GM12872 (cell line): ENCODE measurements around the gene SLC36A3.

ENCODE experiments used
- CTCF ChIP-seq: IDR thresholded peaks from 3 replicates; pipeline ENCODE4 v1.5.1; 2011; ENCODE audit warnings: low read depth, mild to moderate bottlenecking, low read length, moderate library complexity; ENCODE audit not compliant: insufficient read depth

Gene SLC36A3

GRCh38 chr5:151243564-151243963 is 60.0 kb downstream of the SLC36A3 start:
- no peak for TF ChIP-seq CTCF

GRCh38 chr5:151243127-151243526 is 60.4 kb downstream of the SLC36A3 start:
- no peak for TF ChIP-seq CTCF

- TF ChIP-seq CTCF = no peak
These were observed 62.5 kb downstream of the SLC36A3 start for GRCh38 chr5:151240924-151241635.

- TF ChIP-seq CTCF = peak; percentile 77
These were observed 64.2 kb downstream of the SLC36A3 start for GRCh38 chr5:151239237-151239861.

GRCh38 chr5:151238303-151238741 is 65.2 kb downstream of the SLC36A3 start:
- TF ChIP-seq CTCF = 0 out of 3 replicates have a peak, but pooled peaks have one; percentile 3

GRCh38 chr5:151237685-151238084 is 65.9 kb downstream of the SLC36A3 start:
- no peak for TF ChIP-seq CTCF

- TF ChIP-seq CTCF = no peak
These were observed 66.7 kb downstream of the SLC36A3 start for GRCh38 chr5:151236888-151237287.
